Frontal cortex (tissue), 4 donors: ENCODE data around the gene GOLGA7B. TPM values are rescaled to one million over a fixed set of nuclear protein-coding genes. Genes with fewer than 3 reads are reported as not detected.

Experiments used
- DNase-seq, 2 donors: peaks; one replicate each; pipeline ENCODE4 v3.0.0; 2012; ENCODE audit warnings: low spot score in 2 of 2
- FAIRE-seq: peaks from 2 replicates; lab custom pipeline; 2012; peaks lifted over from hg19 to GRCh38; lab: Jason Lieb, UNC
- total RNA-seq: library from RNA; depleted of rRNA; stranded (reverse); fragments of >200 nt; gene quantifications from one replicate; pipeline ENCODE4 v1.2.3, GENCODE V29; 2014
- donor health status: control.
- donor health status: control.
- donor health status: control.

The GOLGA7B gene
- total RNA-seq, 1 donor from 2014 or later, result 17.9 TPM

DNA sequence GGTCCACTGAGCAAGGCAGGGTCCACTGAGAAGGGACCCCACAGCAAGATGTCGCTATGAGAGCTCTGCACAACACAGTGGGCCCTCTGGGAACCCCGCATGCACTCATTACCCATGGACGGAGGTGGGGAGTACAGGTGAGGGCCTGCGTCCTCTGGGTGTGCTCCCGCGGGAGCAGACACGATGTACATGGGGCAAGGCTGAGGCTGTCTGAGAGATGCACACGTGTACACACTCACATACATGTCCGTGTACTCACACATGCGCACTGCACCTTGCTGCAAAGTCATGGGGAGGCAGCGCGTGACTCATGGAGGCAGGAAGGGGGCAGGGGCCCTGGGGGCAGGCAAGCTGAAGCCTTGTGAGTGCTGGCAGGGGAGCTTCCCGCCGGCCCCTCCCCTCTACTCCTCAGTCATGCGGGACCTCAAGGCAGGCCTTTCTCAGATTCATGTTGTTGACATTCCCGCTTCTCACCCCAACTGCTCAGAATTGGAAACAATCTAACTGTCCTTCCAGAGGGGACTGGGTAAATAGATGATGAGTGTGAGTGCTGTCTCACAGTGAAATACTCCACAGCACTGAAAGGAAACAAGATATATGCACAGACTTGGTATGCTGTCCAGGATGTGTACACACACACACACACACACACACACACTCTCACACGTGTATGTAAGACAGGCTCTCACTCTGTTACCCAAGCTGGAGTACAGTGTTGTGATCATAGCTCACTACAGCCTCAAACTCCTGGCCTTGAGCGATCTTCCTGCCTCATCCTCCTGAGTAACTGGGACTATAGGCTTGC is 40.0 kb downstream of the GOLGA7B start:
- FAIRE-seq, result no peak
- no peak for DNase-seq

DNA sequence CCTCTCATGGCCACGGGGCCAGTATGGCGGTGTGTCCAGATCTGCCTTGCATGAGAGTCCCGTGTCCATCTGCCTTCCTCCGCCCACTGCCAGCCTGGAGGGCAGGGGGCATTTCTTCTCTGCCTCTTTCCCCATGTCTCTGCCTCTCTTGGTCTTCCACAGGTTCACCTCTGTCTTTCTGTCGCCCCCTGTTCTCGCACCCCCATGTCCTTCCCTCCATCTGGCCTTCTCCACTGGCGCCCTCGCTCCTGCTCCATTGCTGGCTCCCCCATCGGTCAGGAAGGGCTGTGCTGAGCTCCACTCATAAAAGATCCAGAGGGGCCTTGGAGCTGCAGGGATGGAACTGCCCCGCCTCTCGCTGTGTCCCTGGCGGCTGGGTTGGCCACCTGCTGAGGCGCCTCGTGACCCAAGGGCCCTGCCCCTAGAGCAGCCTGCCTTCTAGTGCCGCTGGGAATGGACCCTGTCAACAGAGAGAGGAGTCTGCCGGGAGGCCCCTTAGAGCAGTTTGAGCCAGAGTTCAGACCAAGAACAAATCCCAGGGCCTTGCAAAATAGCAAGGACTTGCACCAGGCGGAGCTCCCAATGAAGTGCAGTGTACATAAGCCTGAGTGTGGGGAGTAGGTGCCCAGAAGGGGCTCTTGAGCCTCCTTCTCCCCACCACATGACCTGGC is 42.0 kb downstream of the GOLGA7B start:
- FAIRE-seq, result no peak

DNA sequence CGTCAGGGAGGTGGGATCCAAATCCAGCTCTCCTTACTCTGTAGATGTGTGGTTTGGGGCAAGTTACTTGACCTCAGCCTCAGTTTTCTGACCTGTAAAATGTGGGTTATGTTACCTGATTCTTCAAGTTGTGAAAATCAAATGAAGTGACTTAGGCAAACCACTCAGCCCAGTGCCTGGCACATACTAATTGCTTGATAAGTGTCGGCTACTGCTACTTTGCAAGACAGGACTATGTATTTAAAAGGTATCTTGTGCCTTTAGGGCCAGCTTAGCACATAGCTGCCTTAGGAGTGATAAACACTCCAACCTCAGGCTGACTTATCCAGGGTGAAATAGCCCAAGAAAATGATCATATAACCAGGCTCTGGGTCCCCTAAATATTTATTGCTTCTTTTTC is 42.9 kb downstream of the GOLGA7B start:
- FAIRE-seq, result no peak

More for the DNA sequence above, 42.0 kb downstream of the GOLGA7B start:
- DNase-seq, result no peak

DNA sequence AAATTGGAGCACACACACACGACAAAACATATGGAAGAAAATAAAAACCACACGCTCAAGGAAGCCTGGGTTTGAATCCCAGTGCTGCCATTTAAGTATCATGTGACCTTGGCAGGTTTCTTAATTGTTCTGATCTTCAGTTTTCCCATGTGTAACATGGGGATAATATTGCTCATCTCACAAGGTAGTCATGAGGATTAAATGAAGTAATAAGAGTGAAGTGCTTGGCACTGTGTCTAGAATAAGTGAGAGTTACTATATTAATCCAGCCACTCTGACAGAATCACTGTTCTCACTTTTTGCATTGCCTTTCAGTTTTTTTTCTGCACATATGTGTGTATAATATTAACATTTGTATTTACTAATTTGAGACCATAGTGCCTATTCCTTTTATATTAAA is 43.3 kb downstream of the GOLGA7B start:
- DNase-seq (no peak), FAIRE-seq (no peak)

More for the DNA sequence above, 42.9 kb downstream of the GOLGA7B start:
- no peak for DNase-seq

DNA sequence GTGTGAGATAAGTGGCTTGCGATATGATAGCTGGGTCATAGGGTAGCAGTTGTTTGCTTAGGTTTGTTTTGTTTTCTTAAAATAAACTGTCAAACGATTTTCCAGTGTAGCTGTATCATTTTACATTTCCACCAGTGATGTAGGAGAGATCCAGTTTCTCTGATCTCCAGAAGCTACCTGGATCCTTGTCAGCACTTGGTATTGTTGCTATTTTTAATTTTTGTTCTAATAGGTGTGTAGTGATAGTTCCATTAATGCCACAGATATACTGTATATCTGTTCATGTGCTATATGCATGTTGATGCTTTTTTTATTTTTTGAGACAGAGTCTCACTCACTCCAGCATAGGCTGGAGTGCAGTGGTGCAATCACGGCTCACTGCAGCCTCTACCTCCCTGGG is 44.4 kb downstream of the GOLGA7B start:
- FAIRE-seq (no peak), DNase-seq (no peak)

DNA sequence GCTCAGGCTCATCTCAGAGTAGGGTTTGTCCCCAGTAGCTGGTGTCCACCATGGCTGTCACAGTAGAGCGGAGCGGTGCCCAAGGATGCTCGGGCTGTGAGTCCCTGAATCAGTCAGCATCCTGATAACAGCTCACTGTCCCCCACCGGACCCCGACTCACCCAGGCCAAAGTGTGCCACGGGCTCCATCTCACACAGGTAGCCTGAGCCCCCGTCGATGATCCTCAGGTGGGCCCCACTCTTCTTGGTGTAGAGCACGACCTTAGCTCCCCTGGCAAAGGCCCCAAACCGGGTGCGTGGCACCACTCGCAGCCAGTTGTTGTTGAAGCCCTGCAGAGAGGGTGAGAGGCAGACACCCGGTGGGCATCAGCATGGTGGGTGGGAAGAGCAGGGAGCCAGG is 45.4 kb downstream of the GOLGA7B start:
- DNase-seq, result no peak
- FAIRE-seq, result no peak

DNA sequence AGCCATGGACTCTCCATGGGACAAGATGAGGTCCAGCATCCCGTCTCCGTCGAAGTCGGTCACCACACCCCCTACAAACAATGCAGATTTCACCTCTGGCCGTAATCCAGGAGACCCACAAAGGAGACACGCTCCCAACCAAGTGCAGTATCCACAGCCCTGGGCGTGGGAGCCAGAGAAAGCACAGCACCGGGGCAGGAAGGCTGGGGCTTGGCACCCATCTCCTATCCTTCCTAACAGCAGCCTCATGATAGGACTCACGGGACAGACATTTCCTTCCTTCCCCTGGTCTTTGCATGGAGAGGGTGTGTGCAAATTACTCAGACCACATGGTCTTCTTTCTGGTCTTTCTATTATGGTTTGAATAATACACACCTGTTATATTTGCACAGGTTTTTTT is 46.3 kb downstream of the GOLGA7B start:
- FAIRE-seq, result no peak
- DNase-seq, result no peak

DNA sequence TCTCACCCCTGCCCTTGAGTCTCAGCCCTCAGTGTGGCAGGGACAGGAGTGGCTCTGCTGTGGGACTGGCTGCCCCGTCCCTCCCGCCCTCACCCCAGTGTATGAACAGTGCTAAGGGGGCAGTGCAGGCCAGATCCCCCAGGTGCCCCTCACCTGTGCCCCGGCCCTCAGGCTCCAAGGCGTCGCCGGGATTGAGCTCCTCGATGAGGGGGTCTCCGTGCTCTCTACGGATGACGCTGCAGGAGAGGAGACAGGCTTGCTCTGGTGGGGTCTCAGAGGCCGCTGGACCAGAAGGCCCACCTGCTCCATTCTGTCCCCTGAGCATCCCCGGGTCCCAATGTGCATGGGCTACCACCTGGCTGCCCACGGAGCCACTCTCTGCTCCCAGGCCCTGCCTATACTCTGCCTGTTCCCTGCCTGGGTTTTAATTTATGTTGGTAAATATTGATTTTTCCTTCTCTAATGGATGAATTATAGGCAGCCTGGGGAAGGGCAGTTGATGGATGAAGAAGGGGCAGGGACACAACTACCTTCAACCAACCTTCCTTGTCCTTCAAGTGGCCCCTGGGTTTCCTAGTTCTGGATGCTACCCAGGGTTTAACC is 47.2 kb downstream of the GOLGA7B start:
- DNase-seq (no peak), FAIRE-seq (no peak)

DNA sequence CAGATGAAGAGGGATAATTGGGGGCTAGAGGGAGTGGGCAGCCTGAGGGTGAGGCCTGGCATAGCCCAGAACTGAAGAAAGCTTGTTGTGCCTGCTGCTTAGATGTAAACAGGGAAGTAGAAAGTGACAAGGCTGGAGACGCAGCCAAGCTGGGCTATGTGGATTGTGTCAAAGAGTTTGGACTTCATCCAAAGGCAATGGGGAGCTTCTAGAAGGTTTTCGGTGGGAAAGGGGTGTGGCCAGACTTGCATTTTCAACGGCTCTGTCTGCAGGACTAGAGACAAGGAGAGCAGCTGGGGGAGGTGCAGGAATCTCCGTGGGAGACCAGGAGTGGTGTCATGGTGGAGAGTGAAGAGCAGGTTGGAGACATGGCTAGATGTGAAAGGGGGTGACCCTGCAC is 48.8 kb downstream of the GOLGA7B start:
- FAIRE-seq, result no peak
- DNase-seq, result no peak

DNA sequence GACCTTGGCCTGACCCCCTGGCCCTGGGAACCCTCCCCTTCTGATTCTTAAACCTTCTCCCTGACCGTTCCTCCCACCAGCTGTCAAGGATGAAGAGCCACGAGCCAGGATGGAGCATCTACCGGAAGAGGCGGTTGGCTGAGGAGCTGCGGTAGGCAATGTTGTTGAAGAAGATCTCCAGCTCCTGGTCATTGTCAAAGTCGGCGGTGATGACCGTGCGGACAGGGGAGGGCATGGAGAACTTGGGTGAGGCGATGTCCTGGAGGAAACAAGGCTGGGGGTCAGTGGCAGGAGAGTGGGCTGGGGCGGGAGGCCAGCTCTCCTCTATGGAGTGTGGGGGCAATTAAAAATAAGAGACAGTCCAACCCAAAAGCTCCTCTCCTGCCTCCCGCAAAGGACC is 51.7 kb downstream of the GOLGA7B start:
- no peak for DNase-seq
- no peak for FAIRE-seq

DNA sequence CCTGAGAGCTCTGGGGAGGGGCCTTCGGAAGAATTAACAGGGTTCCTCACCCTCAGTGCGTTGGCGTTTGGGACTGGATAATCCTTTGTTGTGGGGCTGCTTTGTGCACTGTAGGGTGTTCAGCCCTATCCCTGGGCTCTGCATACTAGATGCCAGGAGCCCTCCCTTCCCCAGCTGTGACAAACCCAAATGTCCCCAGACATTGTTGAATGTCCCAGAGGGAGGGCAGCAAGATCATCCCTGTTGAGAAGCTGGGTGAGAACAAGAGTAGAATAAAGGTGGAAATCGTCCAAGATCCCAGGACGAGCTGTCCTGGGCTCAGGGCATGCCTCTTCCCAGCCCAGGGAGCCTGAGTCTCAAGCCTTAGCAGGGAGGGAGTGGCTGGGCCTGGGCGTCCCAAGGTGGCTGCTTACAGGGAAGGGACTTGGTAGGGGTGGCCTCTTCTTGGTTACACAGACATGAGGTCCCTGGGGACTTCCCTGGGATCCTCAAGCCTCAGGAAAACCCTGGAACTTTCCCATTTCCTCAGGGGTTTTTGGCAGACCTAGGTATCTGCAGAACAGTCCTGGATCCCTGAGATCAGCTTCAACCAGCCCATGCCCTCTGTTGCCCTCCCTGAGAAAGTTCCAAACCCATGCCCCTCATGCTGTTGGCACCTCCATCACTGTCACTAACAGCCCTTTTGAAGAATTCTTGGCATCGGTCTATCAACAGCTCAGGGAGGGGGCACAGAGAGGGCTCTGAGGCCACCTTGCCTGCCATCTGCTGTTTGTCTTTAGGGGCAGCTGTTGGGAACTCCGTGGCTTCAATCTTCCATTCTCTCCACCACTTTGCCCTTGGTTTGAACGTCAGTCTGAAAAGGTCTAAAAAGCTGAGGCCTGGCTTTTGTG is 53.7 kb downstream of the GOLGA7B start:
- DNase-seq (no peak), FAIRE-seq (no peak)

DNA sequence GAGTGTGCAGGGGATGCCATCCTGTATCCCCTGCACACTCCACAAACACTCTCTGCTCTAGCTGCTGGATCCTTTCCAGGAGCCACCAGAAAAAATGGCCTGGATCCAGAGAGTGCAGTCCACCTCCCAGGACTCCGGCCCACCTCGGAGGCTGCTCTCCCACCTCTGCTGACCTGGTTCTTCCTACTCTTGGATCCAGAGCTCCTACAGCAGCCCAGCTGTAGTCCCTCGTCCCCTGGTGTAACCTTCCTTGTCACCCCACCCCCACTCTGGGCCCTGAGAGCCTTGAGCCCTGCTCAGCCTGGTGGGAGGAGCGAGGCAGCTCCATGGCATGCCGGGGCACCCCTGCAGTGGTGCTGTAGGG is 54.4 kb downstream of the GOLGA7B start:
- FAIRE-seq, result no peak

DNA sequence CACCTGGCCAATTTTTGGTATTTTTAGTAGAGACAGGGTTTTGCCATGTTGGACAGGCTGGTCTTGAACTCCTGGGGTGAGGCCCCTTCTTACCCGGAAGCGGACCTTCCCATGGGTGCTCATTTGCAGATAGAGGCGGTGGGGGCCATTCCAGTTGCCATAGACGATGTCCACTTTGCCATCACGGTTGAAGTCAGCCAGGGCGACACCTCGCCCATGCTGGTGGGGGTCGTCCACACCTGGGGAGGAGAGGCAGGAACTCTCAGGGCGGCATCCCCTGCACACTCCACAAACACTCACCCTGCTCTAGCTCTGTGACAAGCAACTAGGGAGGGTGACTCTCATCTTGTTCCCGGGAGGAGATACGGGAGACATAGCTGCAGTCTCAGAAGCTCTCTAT is 54.9 kb downstream of the GOLGA7B start:
- no peak for DNase-seq
- FAIRE-seq, result no peak

More for the DNA sequence above, 54.4 kb downstream of the GOLGA7B start:
- no peak for DNase-seq

DNA sequence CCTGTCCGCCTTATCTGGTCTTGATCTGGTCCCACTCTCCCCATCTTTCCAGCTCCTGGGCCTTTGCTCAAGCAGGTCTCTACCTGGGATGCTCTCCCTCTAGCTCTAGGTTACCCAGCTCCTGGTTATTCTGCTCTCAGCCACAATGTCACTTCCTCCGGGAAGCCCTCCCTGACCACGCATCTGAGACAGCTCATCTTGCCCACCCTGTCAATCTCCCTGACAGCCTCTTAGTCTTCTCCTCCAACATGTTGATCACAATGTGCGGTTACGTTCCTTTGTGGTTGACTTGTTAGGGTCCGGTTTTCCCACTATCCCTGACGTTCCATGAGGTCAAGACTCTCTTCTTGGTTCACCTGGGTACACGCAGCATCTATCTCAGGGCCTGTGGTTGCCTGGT is 55.6 kb downstream of the GOLGA7B start:
- no peak for FAIRE-seq
- DNase-seq, result no peak

DNA sequence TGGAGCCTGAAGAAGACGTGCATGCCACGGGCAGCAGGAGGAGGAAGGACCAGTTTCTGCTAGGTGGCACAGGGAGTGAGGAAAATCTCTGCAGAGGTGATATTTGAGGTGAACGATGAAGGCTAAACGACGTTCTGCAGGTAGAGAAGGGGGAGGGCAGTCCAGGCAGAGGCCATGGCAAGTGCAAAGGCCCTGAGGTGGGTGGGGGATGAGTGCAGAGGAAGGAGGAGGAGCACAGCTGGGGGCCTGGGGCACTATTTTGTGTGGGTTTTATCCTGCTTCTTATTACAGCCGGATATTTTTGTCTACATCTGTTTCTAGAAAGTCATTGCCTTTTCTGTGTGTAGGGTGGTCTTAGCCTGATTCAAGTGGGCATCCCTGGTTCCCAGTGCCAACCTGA is 57.6 kb downstream of the GOLGA7B start:
- FAIRE-seq, result no peak
- DNase-seq, result no peak

DNA sequence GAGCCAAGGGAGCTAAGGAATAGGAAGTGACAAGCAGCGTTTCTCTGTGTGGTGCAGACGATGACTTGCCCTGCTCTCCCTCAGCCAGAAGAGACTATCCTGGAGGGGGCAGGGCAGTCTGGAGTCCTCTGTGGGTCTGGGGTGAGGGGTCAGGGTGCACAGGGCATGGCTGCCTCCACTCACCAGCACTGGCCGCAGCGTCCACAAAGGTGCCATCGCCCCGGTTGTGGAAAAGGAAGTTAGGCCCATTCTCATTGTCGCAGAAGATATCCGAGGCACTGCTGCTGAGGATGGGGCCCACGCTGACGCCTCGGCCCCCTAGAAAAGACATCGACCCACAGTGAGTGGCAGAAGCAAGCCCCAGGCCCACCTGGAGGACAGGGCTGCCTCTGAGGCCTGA is 58.2 kb downstream of the GOLGA7B start:
- DNase-seq, result no peak
- no peak for FAIRE-seq

DNA sequence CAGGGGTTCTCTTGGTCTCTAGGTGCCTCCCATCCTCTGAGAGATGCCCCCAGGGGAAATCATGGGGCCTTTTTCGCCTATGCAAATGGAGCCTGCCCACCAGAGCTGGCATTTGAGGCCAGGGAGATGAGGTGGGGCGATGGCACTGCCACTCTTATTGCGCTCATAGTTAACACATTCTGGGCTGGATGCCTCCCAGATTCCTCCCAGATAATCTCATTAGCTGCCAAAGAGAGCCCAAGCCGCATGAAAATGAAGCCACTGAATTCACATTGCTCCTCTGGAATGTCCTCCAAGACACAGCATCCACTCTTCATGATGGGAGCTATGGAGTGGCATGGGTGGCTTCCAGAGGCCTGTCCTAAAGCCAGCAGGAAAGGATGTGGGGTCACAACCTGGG is 61.0 kb downstream of the GOLGA7B start:
- FAIRE-seq, result no peak
- DNase-seq, result no peak

DNA sequence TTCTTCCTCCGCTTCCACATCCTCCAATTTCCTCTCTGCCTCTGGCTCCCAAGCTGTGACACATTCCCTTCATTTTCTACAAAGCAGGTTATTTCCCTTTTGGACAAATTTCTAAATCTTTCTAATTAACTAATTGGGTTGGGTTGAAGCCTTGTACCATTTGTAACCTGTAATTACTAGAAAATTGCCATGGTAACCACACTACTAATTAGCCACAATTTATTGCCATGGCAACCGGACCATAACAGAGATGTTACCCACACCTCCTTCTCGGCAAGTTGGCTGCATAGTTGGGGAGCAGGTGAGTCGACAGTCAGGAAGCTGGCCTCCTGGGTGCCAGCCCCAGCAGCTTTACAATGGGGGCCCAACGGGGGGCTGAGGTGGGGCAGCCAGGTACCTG is 61.6 kb downstream of the GOLGA7B start:
- DNase-seq, result no peak
- FAIRE-seq, result no peak

DNA sequence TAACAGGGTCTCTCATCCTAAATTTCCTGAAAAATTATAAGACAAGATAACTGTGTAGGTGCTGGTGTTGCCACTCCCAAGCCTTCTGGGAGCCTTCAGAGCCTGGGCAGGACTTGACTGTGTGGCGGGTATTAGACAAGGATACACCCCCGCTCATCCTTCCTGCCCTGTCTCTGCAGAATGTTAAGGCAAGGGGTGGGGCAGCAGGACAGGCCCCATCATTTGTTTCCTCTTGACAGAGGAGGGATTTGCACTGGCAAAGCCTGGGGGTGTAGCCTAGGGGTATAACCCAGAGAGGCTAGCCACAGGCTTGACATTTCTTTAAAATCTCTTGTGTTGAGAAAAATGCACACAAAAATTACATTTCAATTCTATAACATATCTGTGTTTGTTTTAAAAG is 63.5 kb downstream of the GOLGA7B start:
- no peak for FAIRE-seq

DNA sequence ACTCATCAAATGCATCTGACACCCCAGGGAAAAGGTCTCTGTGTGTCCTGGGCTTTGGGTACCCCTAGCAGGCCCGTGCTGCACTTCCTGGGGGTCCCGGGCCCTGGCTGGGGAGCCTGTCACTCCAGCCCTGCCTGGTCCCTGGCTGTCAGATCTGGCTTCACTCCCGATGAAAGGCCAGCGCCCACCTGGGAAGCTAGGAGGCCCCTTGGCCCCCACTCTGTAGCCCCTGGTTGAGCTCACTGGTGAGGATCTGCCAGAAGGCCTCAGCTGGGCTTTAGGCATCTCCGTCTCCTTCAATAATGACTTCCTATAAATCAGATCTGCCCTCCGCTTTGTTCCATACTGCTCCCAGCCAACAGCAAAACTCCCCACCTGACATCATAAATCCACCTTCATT is 64.0 kb downstream of the GOLGA7B start:
- no peak for FAIRE-seq
- DNase-seq, result no peak

More for the DNA sequence above, 63.5 kb downstream of the GOLGA7B start:
- no peak for DNase-seq
